Activated T-helper 9 cell treated with anti-CD3 and anti-CD28 coated beads, Interleukin-2, amount 50 U/mL, for 16 hours (primary cell): ENCODE data around the gene DLX2.

Experiments used
- DNase-seq: peaks from one replicate; pipeline ENCODE4 v3.0.0-alpha.2; 2020; ENCODE audit warnings: low read depth

Gene DLX2

DNA sequence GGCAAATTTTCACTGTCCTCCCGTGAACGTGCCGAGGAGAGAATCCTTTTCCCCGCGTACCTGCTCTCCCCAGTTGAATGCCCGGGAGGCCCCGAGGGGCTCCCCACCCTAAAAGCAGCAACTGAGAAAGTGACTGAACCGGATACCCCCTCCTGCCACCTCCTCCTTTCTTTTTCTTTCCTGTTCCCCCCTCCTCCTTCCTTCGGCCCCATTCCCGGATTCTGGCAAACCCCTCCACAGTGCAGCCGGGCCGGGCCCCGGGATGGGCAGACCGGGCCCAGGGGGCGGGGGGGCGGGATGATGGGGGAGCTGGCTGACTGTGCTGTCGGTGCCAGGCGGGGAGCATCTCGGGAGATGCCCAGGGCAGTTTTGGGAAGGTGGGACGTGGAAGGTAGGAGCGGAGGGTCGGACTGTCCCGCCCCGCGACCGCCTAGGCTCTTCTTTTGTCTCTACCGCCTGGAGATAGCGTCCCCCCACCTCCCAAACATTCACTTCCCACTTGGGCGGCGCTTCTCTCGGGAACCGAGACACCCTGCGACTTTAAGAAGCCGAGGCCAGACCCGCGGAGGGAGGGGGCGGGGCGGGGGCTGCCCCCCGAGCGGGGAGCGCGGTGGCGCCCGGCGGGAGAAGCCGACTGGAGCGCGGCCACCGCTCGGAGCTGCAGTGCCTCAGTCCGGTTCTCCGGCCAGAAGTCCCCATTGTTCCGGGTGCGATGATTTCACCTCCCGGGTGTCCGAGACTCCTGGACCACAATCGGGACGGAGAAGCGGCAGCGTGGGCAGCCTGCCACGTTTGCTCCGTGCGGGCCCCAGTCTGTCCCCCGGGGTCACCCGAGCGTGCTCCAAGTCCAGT, 8.2 kb downstream of the DLX2 start:
- no peak for DNase-seq

DNA sequence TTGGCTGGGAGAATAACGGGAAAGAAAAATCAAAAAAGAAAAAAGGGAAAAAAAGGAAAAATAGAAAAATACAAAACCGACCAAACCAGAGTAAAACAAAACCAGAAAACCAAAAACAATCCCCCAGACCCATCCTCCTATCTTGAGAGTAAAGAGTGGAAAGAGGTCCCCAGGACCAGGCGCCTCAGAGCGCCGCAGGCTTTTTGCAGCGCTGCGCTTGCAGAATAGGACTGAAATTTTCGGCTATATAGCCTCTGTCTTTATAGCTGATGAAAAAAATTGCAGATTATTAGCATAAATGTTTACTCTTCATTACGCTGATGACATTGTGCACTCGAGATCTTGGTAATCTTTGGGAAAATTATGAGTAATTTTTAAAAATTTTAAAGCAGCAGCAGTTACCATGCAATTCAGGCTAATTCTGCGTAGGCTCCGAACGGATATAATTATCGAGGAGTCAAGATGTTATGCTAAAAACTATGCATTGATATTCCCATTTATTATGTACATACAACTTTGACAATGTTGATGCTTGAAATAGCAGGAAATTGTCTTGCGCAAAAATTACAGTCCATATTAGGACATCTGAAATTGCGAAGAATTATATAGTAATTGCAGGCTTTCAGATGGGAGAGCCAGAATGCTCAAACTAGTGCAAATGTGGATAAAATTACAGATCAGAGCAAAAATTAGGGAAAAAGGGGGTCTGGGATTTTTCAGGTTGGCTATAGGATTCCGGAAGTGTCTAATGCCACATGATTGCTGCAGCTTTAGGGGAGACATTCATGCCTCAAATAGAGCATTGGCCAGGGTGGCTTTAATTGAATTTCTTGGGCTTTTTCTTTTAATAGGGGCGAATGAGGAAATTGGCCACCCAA, 9.0 kb downstream of the DLX2 start:
- DNase-seq, result no peak

DNA sequence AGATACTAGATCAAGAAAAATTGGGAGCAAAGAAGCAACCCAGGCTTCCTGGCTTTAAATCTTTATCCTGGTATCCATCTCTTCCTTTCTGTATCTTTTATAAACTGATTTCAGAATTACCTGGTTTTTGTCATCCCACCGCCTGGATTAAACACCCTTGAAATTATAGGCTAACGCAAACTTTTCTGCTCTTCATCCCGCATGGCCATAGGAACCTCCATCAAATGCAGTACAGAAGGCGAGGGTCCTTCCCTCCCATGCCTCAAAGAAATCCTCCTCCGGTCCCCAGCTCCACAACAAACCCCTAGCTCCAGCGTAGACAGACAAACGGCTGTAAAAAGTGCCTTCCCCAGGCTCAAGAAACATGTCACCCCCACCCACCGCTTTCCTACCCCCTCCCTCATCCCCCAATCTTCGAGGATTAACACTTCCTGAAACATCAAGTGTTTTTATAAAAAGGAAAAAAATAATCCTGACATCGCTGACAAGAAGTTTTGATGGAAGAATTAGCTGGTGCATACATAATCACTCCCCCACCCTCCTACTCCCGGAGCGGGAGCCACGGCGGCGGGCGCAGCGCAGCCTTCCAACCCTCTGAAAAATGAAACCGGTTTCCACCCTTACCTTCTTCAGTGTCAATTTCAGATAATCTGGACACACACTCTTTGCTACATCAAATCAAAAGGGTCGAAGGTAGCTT, 9.8 kb downstream of the DLX2 start:
- no peak for DNase-seq

DNA sequence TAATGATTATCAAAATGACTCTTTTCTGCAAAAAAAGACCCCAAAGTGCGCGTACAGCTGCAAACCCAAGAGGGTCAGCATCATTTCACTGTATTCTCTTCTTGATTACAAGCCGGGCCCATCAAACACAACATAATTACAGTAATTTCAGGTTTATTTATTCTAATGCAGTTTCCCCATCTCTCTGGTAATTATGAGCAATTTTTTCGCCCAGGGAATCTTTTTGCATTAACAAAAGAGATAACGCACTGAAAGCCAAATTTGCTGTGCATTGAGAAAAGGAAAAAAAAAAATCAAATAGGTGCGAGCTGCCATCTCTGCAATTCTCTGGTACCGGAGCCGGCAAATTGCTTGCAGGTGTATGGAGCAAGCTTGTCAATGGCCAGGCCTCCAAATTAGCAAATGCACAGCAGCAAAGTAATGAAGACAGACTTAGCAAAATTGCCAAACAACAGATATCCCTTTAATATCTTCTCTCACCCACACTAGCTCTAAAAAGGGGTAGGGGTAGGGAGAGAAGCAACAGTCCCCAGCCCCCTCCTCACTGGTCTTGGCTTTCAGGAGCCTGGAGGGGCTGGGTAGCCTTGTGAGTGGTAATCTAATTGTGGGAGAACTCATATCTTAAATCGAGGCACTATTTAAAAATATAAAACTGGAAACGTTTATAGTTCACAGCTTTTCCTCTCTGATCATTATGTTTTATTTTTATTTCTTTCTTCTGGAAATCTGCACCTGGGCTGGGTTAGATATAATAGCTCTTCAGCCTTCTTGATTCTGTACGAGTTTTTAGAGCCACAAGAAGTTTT, 10.7 kb downstream of the DLX2 start:
- no peak for DNase-seq

DNA sequence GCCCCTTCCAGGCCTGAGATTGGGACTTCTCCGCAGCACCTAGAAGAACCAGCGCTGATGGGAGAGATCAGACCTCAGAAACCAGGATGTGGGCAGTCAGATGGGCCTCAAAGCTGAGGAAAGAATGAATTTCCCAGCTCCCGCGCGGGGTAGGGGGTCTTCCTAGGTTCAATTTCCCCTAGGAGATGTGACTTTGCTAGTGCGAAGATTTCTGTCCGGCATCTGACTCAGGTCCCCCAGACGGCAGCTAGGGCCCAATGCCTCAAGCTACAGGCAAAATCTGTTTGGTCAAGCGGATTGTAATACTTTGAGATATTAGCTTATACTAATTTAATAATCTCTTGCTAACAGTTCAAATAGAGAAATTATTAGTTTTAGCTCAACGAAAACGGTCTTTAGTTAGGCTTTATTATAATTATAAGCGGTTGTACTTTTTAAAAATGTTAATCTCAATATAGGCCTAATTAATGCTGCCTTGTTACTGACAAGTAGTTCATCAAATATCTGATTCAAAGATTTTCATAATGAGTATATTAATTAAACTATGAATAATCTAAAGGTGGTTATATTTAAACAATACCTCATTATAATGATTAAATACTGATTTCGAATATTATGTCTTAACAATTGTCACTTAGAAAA, 11.6 kb downstream of the DLX2 start:
- no peak for DNase-seq

DNA sequence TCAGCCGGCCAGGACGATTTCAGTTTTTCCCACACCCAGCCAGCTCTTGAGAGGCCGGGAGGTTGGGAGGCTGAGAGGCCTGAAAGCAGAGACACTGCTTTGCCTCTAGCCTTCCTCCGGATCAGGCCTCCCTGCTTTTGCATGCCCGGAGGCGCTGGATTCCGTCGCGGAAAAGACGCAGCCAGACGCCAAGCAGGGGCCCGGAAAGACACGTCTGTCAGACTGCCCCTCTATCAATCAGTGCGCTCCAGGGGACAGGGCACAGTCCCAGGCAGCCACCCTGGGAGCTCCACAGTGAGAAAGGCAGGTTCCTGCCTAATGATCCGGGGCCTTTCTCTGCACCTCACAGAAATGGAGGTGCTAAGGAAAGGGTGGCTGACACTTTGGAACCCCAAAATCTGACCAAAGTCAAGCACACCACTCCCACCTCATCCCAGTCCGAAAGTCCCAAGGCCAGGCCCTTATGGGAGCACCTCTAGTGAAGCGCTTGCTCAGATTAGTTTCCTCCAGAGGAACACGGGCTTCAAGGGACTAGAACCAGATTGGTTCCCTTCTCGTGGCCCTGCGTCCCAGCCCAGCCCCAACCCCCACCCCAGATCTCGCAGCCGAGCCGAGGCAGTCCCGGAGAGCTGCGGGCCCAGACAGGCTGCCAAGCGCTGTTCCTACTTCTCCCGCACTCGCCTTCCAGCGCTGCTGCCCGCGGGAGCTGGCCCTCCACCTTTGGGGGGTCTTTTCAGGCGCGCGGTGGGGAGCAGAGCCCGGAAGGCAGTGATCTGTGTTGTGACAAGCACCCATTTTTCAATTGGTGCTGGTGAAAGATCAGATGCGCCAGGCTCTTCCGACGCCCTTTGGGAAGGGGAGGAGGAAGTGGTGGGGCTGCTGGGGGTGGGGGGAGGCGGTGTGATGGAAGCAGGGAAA, 12.4 kb downstream of the DLX2 start:
- no peak for DNase-seq

DNA sequence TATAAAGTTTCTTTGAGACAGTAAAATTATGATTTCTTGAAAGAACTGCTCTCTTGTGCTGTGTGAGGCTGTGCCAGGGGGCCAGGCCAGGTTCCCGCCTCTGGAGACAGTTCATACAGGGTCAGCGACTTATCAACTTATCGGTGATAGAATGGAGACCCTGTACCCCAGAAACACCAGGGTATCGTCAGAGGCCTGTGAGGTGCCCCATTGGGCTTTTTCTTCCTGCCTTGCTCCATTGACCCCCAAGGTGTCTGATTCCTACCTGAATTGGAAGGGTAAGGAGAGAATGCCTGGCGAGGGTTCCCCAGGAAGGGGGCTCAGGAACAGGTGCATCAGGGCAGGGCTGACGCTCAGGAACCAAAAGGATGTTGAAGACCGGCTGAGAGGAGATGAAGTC, 13.1 kb downstream of the DLX2 start:
- no peak for DNase-seq

DNA sequence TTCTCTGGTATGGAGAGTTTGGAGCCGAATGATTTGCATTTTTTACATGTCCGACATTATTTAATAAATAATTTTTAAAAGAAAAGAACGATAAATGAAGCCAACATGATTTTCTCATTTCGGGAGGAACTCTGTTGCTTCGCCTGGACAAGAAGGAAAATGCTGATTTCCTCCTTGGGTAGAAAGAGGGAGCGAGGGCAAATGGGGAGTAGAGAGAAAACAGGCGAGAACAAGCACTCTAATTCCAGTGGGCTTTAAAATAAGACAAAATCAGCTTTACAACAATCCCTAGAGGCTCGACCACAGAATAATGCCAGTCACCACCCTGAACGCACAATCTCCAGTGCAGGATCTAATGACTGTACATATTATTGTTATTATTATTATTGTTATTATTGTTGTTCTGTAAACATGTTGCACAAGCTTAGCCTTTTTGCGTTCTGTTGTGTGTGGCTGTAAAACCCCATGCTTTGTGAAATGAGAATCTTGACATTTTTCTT, 13.6 kb downstream of the DLX2 start:
- DNase-seq, result no peak

DNA sequence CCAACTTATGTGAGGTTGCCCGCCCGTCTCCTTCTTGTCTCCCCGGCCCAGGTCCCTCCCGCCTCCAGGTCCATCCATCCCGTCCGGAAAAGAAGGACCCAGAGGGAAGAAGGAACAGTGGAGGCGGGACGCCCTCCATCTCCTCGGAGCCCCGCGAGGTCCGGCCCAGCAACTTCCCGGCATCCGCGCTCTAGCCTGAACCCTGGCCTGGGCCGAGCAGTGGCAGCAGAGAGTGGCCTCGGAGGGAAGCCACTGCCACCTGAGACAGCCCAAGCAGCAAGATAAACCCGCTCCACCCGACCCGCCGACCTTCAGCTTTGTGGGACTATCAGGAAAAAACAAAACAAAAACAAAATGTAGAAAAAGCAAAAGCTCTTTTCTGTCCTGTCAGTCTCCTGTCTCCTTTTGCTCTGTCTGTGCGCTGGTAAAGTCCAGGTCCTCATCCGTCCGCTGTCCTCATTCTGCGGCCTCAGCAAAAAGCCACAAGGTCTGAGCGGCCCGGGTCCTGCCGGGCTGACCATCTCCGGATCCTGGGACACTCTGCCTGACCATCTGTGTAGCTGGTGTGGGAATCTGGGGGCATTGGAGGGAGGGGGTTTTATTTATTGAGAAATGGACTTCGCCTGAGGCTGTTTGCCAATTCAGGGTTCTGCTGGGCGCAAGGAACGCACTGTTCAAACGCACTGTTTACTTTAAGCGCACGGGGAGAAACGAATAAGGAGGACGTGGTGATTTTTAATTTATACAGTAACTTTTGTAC, 14.3 kb downstream of the DLX2 start:
- no peak for DNase-seq

DNA sequence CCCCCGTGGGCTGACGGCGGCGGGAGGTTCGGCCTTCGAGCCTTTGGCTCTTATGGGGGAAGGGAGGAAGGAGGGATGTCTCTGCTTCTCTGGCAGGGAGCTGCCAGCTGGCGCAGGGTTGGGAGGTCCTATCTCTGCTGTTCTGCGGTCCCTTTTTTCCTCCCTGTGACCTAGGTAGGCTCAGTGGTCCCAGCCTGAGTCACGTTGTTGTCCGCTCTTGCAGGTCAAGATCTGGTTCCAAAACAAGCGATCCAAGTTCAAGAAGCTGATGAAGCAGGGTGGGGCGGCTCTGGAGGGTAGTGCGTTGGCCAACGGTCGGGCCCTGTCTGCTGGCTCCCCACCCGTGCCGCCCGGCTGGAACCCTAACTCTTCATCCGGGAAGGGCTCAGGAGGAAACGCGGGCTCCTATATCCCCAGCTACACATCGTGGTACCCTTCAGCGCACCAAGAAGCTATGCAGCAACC, 14.9 kb downstream of the DLX2 start:
- no peak for DNase-seq

DNA sequence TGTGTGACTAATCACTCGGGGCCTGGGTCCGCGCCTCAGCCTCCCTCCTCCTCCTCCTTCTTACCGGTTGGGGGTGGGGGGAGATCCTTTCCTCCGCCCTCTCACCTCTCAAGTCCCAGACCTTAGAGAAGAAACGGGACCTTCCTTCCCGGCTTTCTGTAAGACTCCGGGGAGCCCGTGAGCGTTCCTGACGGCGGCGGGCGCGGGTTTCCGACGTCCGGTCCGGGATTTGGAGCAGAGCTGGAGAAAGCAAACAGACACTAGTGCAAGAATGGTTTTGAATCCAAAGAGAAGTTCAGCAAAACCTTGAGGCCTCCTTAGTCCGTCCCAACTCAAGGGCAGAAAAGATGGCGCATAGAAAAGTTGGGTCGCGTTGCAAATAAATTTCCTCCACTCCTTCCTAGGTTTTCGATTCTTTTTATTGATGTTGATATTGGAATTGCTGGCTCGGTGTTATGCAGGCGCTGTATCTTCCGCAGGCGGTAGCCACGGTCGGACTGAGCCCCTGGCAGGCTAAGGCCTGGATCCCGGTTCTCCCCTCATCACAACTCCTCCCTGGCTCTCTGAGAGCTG, 15.4 kb downstream of the DLX2 start:
- no peak for DNase-seq

DNA sequence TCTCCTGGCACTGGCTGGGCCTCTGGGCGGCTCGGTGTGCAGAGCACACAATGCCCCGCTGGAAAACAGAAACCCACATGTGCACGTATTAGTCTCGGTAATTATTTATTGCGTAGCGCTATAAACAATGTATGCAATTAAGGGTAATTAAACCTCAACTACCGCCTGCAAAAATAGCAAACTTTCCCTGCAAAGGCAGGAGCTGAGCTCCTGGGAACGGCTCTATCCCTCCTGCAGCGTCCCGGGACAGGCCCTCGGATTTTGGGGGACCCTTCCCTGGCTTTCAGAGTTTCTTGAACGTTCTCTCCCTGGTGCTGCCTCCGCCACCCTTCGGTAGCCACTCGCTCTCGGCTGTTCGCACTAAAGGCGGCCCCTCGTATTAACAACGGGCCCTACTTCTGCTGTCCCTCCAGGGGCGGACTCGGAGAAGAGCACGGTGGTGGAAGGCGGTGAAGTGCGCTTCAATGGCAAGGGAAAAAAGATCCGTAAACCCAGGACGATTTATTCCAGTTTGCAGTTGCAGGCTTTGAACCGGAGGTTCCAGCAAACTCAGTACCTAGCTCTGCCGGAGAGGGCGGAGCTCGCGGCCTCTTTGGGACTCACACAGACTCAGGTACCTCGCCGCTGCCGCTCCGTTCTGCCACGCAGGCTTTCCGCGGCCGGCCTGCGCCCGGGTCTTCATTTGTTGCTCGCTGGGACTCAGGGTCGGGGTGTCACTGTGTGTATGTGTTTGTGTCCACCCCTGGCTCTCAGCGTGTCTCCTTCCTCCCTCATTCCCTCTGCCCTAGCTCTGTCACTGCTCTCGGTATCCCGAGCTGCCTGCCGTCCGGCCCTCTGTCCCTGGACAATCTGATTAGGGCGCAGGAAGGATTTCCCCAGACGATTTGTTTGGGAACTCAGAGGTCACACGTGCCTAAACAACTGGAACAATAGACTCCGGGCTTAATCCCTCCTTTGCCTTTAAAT, 16.2 kb downstream of the DLX2 start:
- no peak for DNase-seq

DNA sequence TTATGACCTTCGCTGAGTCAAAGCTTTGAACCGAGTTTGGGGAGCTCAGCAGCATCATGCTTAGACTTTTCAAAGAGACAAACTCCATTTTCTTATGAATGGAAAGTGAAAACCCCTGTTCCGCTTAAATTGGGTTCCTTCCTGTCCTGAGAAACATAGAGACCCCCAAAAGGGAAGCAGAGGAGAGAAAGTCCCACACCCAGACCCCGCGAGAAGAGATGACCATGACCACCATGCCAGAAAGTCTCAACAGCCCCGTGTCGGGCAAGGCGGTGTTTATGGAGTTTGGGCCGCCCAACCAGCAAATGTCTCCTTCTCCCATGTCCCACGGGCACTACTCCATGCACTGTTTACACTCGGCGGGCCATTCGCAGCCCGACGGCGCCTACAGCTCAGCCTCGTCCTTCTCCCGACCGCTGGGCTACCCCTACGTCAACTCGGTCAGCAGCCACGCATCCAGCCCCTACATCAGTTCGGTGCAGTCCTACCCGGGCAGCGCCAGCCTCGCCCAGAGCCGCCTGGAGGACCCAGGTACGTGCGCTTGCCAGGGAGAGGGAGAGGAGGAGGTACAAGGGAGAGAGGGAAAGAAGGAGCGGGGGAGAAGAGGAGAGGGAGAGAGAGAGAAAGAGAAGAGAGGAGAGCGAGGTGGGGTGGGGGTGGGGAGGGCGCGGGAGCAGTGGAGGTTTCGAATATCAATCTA, 17.1 kb downstream of the DLX2 start, which contains the start of gene DLX1:
DLX1 (plus strand) TSS at position 48 of the 700 bp plus-strand sequence; CDS start at position 219, 171 bp downstream.
- no peak for DNase-seq

DNA sequence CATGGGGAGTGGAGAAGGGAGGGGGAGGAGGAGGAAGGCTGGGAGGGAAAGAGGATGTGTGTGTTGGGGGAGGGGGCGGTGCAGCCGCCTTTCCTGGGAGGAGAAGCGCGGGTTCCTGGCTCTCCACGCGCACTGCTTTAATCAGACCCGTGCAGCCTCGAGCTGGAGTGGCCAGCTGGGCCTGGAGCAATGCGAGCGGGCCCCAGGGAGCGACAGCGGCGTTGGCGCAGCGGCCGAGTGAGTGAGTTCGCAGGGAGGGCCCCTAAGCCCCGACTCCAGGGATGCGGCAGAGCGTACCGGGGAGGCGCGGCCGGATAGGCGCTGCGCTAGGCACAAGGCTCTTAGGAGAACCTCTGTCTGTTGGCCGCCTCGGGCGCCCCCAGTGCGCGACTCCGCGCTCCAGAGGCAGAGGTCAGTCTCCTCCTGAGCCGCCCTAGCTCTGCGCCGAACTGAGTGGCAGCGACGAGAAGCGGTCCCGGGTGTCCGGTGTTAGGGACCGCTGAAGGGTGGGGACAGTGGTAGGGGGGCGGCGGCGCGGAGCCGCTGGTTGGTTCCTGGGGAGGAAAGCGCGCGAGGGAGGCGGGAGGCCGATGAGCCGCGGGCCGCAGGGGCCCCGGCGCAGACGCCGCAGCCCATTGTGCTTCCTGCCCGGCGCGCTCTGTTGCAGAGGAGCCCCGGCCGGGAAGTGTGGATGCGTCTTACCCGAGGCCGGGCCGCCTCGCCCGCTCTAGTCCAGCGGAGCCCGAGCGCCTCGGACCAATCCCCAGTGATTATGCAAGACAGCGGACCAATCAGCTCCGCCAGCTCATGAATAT, 17.8 kb downstream of the DLX2 start:
- no peak for DNase-seq

DNA sequence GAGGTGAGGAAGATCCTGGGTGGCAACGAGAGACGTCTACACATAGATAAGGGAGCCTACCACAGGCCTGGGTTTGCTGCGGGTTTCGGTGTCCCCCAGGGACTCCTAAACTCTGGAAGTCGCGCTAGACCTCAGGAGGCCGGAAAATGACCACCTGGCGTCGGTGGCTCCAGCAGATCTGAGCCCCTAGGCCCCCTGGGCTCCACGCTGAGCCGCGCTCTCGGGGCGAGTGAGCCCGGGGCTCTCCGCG, 18.4 kb downstream of the DLX2 start:
- no peak for DNase-seq
